Epithelial cell of proximal tubule (primary cell): ENCODE results near the gene NR1H3. TPM values are rescaled to one million over a fixed set of nuclear protein-coding genes. Genes with fewer than 3 reads are reported as not detected.

Experiments
- DNase-seq: peaks from one replicate; pipeline ENCODE4 v3.0.0-alpha.2; 2011; ENCODE audit warnings: low read depth
- H3K4me3 ChIP-seq: 2 replicates; pipeline ENCODE4 v1.5.1; 2011; ENCODE audit warnings: low read depth, mild to moderate bottlenecking, low read length
- total RNA-seq: library from RNA; depleted of rRNA; stranded (reverse); fragments of >200 nt; gene quantifications from 2 replicates; pipeline ENCODE4 v1.2.3, GENCODE V29; 2015
- TF ChIP-seq, protein P1 (sequence below): conservative IDR thresholded peaks from 2 replicates; pipeline ENCODE4 v1.5.1; 2012; ENCODE audit warnings: low read depth, mild to moderate bottlenecking, low read length

Gene NR1H3
- total RNA-seq, 1 donor from 2014 or later, result 9.6 TPM

DNA sequence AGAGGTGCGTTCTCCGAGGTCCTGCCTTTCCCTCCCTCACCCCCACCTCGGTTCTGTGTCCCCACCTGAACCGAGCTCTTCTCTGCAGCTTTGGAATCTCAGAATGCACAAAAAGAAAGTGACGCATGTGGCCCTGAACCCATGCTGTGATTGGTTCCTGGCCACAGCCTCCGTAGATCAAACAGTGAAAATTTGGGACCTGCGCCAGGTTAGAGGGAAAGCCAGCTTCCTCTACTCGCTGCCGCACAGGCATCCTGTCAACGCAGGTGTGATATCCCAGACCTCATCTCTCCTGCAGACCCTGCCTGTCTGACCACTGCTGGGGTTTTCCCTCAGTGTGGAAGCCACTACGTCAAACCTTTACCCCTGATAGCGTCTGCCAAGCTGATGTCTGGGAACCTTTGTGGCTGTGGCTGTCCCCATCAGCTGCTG, 23.1 kb upstream of the NR1H3 start:
- TF ChIP-seq, protein P1, sequence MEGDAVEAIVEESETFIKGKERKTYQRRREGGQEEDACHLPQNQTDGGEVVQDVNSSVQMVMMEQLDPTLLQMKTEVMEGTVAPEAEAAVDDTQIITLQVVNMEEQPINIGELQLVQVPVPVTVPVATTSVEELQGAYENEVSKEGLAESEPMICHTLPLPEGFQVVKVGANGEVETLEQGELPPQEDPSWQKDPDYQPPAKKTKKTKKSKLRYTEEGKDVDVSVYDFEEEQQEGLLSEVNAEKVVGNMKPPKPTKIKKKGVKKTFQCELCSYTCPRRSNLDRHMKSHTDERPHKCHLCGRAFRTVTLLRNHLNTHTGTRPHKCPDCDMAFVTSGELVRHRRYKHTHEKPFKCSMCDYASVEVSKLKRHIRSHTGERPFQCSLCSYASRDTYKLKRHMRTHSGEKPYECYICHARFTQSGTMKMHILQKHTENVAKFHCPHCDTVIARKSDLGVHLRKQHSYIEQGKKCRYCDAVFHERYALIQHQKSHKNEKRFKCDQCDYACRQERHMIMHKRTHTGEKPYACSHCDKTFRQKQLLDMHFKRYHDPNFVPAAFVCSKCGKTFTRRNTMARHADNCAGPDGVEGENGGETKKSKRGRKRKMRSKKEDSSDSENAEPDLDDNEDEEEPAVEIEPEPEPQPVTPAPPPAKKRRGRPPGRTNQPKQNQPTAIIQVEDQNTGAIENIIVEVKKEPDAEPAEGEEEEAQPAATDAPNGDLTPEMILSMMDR, result no peak
- no peak for DNase-seq
- no peak overlapping the region for H3K4me3 ChIP-seq

GRCh38 chr11:47235163-47235562, 22.6 kb upstream of the NR1H3 start:
- DNase-seq, result no peak
- H3K4me3 ChIP-seq, result no peak overlapping the region
- TF ChIP-seq, protein P1, result no peak

- H3K4me3 ChIP-seq, result no peak overlapping the region
- TF ChIP-seq, protein P1, result no peak
- DNase-seq, result no peak
These were observed 21.3 kb upstream of the NR1H3 start for GRCh38 chr11:47236482-47236881.

DNA sequence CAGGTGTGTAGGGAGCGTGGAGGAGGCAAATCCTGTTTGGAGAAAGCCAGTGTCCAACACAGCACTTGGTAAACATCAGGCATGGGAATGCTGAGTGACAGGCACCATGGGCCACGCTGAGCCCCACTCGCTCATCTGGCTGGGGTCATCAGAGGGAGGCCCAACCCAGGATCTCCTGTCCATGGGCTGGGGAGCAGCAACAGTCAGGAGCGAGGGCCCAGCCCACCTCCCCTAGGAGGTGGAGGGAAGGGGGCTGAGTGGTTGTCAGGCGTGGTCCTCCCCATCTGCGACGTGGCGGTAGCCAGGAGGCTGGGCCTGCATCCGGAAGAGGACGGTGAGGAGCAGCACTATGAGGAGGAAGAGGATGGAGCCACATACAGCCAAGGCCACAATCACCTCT, 17.9 kb upstream of the NR1H3 start:
- TF ChIP-seq, protein P1, result no peak
- DNase-seq, result no peak
- no peak overlapping the region for H3K4me3 ChIP-seq

DNA sequence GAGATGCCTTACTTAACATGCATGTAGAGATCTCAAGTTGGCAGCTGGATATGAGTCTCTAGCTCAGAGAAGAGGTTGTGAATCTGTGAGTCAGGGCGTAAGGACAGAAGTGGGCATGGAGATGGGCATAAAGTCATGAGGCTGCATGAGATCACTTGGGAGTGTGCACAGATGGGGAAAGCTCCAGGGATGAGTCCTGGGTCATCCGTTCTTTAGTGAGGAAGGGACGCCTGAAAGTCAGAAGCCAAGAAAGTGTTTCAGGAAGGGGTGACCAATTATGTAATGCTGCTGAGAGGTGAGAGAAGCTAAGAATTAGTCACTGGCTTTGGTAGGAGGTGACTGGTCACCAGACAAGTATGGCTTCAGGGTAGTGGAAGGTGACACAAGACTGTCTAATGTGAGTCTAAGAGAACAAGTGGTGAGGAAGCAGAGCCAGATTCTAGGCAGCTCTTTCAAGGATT, 15.9 kb upstream of the NR1H3 start:
- TF ChIP-seq, protein P1, result no peak
- DNase-seq, result no peak
- no peak overlapping the region for H3K4me3 ChIP-seq

DNA sequence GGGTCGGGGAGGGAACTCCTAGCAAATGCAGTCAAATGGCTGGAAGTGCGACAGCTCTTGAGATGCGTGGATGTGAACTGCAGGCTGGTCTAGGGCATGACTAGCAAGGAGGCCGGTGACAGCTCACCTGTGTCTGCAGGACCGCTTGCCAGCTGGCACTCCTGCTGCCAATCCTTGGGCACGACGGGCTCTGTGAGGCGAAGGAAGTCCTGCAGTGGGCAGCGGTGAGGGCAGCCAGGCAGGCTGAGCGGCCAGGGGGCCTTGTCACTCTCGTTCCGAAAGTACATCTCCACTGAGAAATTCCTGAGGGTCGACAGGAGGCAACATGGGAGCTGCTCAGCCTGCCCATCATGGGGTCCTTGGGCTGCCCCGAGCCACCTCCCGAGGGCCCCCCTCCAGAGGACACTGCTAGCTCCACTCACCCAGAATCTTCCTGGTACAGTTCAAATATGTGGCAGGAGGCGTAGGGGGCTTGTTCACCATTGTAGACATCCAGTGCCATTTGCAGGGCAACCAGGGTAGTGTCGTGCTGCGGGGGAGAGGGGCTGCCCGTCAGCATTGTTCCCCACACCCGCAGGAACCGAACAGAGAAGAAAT, 15.1 kb upstream of the NR1H3 start:
- no peak for DNase-seq
- TF ChIP-seq, protein P1, result no peak
- H3K4me3 ChIP-seq, result no peak overlapping the region

DNA sequence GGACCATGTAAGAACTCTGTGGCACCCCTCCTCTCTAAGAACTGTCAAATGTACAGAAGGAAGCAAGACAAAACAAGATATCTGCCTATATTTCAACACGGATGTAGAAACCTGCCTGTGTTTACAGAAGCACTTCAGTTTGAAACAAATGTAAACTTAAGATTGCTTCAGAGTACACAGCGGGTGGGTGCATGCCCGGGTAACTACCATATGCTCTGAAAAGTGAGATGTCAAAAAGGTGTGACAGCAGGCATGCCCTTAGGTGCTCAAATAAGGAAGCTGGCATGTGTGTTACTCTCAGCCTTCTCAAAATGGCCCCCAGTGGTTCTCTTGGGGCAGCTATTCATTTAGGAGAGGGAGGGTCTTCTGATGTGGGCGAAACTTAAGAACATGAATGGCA, 14.3 kb upstream of the NR1H3 start:
- no peak overlapping the region for H3K4me3 ChIP-seq
- DNase-seq, result no peak
- TF ChIP-seq, protein P1, result no peak
